H1 (cell line): ENCODE data around the gene TEKT5. TPM values are rescaled to one million over a fixed set of nuclear protein-coding genes. Genes with fewer than 3 reads are reported as not detected.

ENCODE experiments used
- CTCF ChIA-PET: fragments of 300-600 bp; sonication (Branson Sonifier 250); formaldehyde crosslinking; loops from one replicate; lab custom pipeline; 2021; ENCODE audit not compliant: partially characterized antibody; lab: Charles Lee
- POLR2A ChIA-PET: fragments of 300-600 bp; sonication (Branson Sonifier 250); formaldehyde crosslinking; loops from one replicate; lab custom pipeline; 2021; ENCODE audit warnings: inconsistent platforms; ENCODE audit not compliant: partially characterized antibody; lab: Charles Lee
- DNase-seq, 2 experiments: peaks; one replicate each; pipeline versions ENCODE4 v3.0.0 to v3.0.0-alpha.2; 2010 to 2022; ENCODE audit warnings: low spot score in 2 of 2, low read depth in 1 of 2, mixed read lengths in 1 of 2
- FAIRE-seq: peaks from 2 replicates; lab custom pipeline; 2011; peaks lifted over from hg19 to GRCh38; lab: Jason Lieb, UNC
- H2AFZ ChIP-seq: 2 replicates; pipeline ENCODE4 v1.8.1; 2012; ENCODE audit warnings: low read length, inconsistent platforms
- H2AK5ac ChIP-seq: 2 replicates; pipeline ENCODE4 v1.6.1; 2013; ENCODE audit warnings: low read depth, low read length
- H2BK120ac ChIP-seq: replicated peaks from 2 replicates; pipeline ENCODE3; 2013; ENCODE audit warnings: low read depth, low read length, inconsistent platforms
- H2BK12ac ChIP-seq: 2 replicates; pipeline ENCODE4 v1.6.1; 2013; ENCODE audit warnings: low read depth, low read length
- H2BK15ac ChIP-seq: 2 replicates; pipeline ENCODE4 v1.6.1; 2013; ENCODE audit warnings: low read length
- H2BK20ac ChIP-seq: 2 replicates; pipeline ENCODE4 v1.6.1; 2013; ENCODE audit warnings: low read length
- H2BK5ac ChIP-seq: 2 replicates; pipeline ENCODE4 v1.6.1; 2013; ENCODE audit warnings: low read depth, low read length
- H3K14ac ChIP-seq: 2 replicates; pipeline ENCODE4 v1.6.1; 2013; ENCODE audit warnings: inconsistent platforms; ENCODE audit not compliant: insufficient read length
- H3K18ac ChIP-seq: 2 replicates; pipeline ENCODE4 v1.6.1; 2013; ENCODE audit warnings: low read length; ENCODE audit errors: extremely low read depth
- H3K23ac ChIP-seq: 2 replicates; pipeline ENCODE4 v1.6.1; 2013; ENCODE audit warnings: inconsistent platforms; ENCODE audit not compliant: insufficient read length
- H3K23me2 ChIP-seq: 2 replicates; pipeline ENCODE4 v1.6.1; 2013; ENCODE audit warnings: low read depth, low read length
- H3K27ac ChIP-seq: 2 replicates; pipeline ENCODE4 v1.6.1; 2011; ENCODE audit warnings: low read depth, low read length, inconsistent platforms
- H3K27me3 ChIP-seq, 4 experiments: replicated peaks in 1 of 4; 1 replicate in 1 of 4; 2 replicates in 3 of 4; pipeline versions ENCODE4 v1.6.1 to v1.8.1; 2011 to 2013; ENCODE audit warnings: low read length in 3 of 4, mild to moderate bottlenecking in 3 of 4, inconsistent platforms in 2 of 4, mixed read lengths in 2 of 4, moderate library complexity in 1 of 4; ENCODE audit not compliant: control insufficient read depth in 3 of 4, insufficient read depth in 3 of 4; ENCODE audit errors: extremely low read depth in 1 of 4
- H3K36me3 ChIP-seq, 4 experiments: 2 replicates each; pipeline versions ENCODE4 v1.6.1 to v1.8.1; 2011 to 2013; ENCODE audit warnings: mild to moderate bottlenecking in 4 of 4, low read length in 3 of 4, moderate library complexity in 2 of 4, control low read depth in 1 of 4, inconsistent platforms in 1 of 4; ENCODE audit not compliant: insufficient read depth in 4 of 4, control insufficient read depth in 2 of 4
- H3K4ac ChIP-seq: replicated peaks from 2 replicates; pipeline ENCODE3; 2013; ENCODE audit warnings: low read length, low read depth, mixed read lengths, inconsistent platforms; ENCODE audit not compliant: insufficient read length
- H3K4me1 ChIP-seq, 4 experiments: replicated peaks in 1 of 4; 1 replicate in 1 of 4; 2 replicates in 3 of 4; pipeline versions ENCODE4 v1.6.1 to v1.8.1; 2011 to 2013; ENCODE audit warnings: low read length in 3 of 4, inconsistent platforms in 2 of 4, mixed read lengths in 1 of 4; ENCODE audit not compliant: insufficient read depth in 4 of 4, control insufficient read depth in 3 of 4
- H3K4me2 ChIP-seq, 2 experiments: 2 replicates each; pipeline versions ENCODE4 v1.6.1 to v1.8.1; 2011 to 2013; ENCODE audit warnings: low read depth in 2 of 2, low read length in 2 of 2, control low read depth in 1 of 2, inconsistent platforms in 1 of 2, mild to moderate bottlenecking in 1 of 2; ENCODE audit not compliant: insufficient read depth in 1 of 2
- H3K4me3 ChIP-seq, 4 experiments: fragments of 200-600, 300-600 bp in 1 of 4; sonication (generic), shearing (Covaris generic), sonication (Bioruptor Twin) in 1 of 4; 2 replicates each; pipeline versions ENCODE4 v1.5.1 to v1.8.1; 2011 to 2016; ENCODE audit warnings: low read length in 4 of 4, low read depth in 3 of 4, control low read depth in 2 of 4, inconsistent platforms in 2 of 4, mild to moderate bottlenecking in 2 of 4, mixed read lengths in 1 of 4, moderate library complexity in 1 of 4; ENCODE audit not compliant: insufficient read depth in 2 of 4; ENCODE audit errors: extremely low read depth in 1 of 4
- H3K56ac ChIP-seq: replicated peaks from 2 replicates; pipeline ENCODE3; 2013; ENCODE audit warnings: low read depth, mild to moderate bottlenecking, mixed read lengths, low read length, inconsistent platforms; ENCODE audit not compliant: insufficient read length
- H3K79me1 ChIP-seq: 2 replicates; pipeline ENCODE4 v1.6.1; 2013; ENCODE audit warnings: low read depth, low read length, control low read depth
- H3K79me2 ChIP-seq, 2 experiments: 2 replicates each; pipeline versions ENCODE4 v1.6.1 to v1.8.1; 2012 to 2013; ENCODE audit warnings: low read length in 2 of 2, mild to moderate bottlenecking in 2 of 2, inconsistent platforms in 1 of 2; ENCODE audit not compliant: insufficient read depth in 2 of 2, control insufficient read depth in 1 of 2
- H3K9ac ChIP-seq, 4 experiments: replicated peaks in 1 of 4; 1 replicate in 1 of 4; 2 replicates in 3 of 4; pipeline versions ENCODE4 v1.6.1 to v1.8.1; 2011 to 2013; ENCODE audit warnings: low read depth in 3 of 4, low read length in 3 of 4, control low read depth in 2 of 4, mild to moderate bottlenecking in 2 of 4, moderate library complexity in 2 of 4, inconsistent platforms in 1 of 4; ENCODE audit errors: extremely low read depth in 1 of 4
- H3K9me3 ChIP-seq, 2 experiments: 2 replicates each; pipeline versions ENCODE4 v1.6.1 to v1.8.1; 2012 to 2013; ENCODE audit warnings: mild to moderate bottlenecking in 2 of 2, moderate library complexity in 2 of 2, control low read depth in 1 of 2, inconsistent platforms in 1 of 2, low read depth in 1 of 2, low read length in 1 of 2, mixed read lengths in 1 of 2; ENCODE audit not compliant: insufficient read depth in 2 of 2
- H4K20me1 ChIP-seq, 2 experiments: replicated peaks in 1 of 2; 2 replicates each; pipeline versions ENCODE3 to v1.8.1; 2011 to 2013; ENCODE audit warnings: inconsistent platforms in 2 of 2, low read length in 2 of 2, mild to moderate bottlenecking in 1 of 2; ENCODE audit not compliant: insufficient read depth in 2 of 2, control insufficient read depth in 1 of 2
- H4K5ac ChIP-seq: 2 replicates; pipeline ENCODE4 v1.6.1; 2013; ENCODE audit warnings: low read length, low read depth, mixed read lengths, inconsistent platforms; ENCODE audit not compliant: insufficient read length
- H4K8ac ChIP-seq: 2 replicates; pipeline ENCODE4 v1.8.0; 2013; ENCODE audit warnings: mild to moderate bottlenecking, moderate library complexity, low read length, inconsistent platforms; ENCODE audit not compliant: insufficient read depth; ENCODE audit errors: extremely low read depth
- H4K91ac ChIP-seq: replicated peaks from 2 replicates; pipeline ENCODE3; 2013; ENCODE audit warnings: low read length, mixed read lengths, inconsistent platforms; ENCODE audit not compliant: insufficient read length
- EZH2 ChIP-seq: fragments of 200-600 bp; sonication (generic); IDR thresholded peaks from 2 replicates; pipeline ENCODE4 v1.7.1; 2012; ENCODE audit warnings: low read depth, mild to moderate bottlenecking, moderate library complexity, low read length, inconsistent platforms; ENCODE audit not compliant: severe bottlenecking
- HDAC6 ChIP-seq: IDR thresholded peaks from one replicate; pipeline ENCODE4 v1.7.1; 2012; ENCODE audit warnings: low read depth, mild to moderate bottlenecking, inconsistent platforms, low read length, moderate library complexity
- POU5F1 ChIP-seq: IDR thresholded peaks from 2 replicates; pipeline ENCODE4 v1.6.1; 2011; ENCODE audit warnings: low read depth, mild to moderate bottlenecking, low read length, moderate library complexity
- SIN3A ChIP-seq, 2 experiments: IDR thresholded peaks in 1 of 2; conservative IDR thresholded peaks in 1 of 2; 2 replicates each; pipeline ENCODE4 v1.6.1; 2011 to 2012; ENCODE audit warnings: low read length in 2 of 2, improper control_type of control experiment in 1 of 2, low read depth in 1 of 2, mild to moderate bottlenecking in 1 of 2
- SUZ12 ChIP-seq: fragments of 200-600 bp; sonication (generic); IDR thresholded peaks from 2 replicates; pipeline ENCODE4 v1.6.1; 2012; ENCODE audit warnings: mild to moderate bottlenecking, inconsistent platforms, low read length, moderate library complexity, mixed read lengths
- TBP ChIP-seq: IDR thresholded peaks from 2 replicates; pipeline ENCODE4 v1.6.1; 2011; ENCODE audit warnings: low read depth, low read length, improper control_type of control experiment
- ZNF274 ChIP-seq: IDR thresholded peaks from 2 replicates; pipeline ENCODE4 v1.7.0; 2012; ENCODE audit warnings: low read length, borderline replicate concordance; ENCODE audit errors: extremely low read depth
- WGBS, 2 experiments: shearing (Covaris generic) in 1 of 2; methylation state at CpG; one replicate each; pipeline versions ENCODE4 v1.1.6 to v1.1.7; 2013 to 2015; ENCODE audit warnings: low lambda C conversion rate in 2 of 2, mixed read lengths in 2 of 2, inconsistent platforms in 1 of 2, low coverage in 1 of 2, missing lambda C conversion rate in 1 of 2; ENCODE audit not compliant: insufficient replicate concordance in 2 of 2, insufficient coverage in 1 of 2, insufficient read length in 1 of 2; ENCODE audit errors: extremely low coverage in 1 of 2, missing lambda C conversion rate in 1 of 2; 5-methylcytosine and 5-hydroxymethylcytosine counted together
- polyA plus RNA-seq, 7 experiments: library from polyadenylated mRNA; depleted of rRNA in 3 of 7; stranded (reverse) in 5 of 7; unstranded in 2 of 7; fragments of >200 nt in 5 of 7; fragments of 200-250 nt in 2 of 7; gene quantifications; 1 replicate in 5 of 7; 2 replicates in 1 of 7; 4 replicates in 1 of 7; pipeline versions ENCODE4 v1.2.1 to v1.2.3, GENCODE V29; 2011 to 2013; ENCODE audit warnings: missing spikeins in 2 of 7, mixed read lengths in 2 of 7
- total RNA-seq: library from RNA; stranded (reverse); fragmentation: NEBNext Ultra II Directional; extraction: Animal tissue kit (Norgen Biotek cat#: 25700); gene quantifications from 2 replicates; pipeline ENCODE4 v1.2.1, GENCODE V29; 2021
- TF ChIP-seq, protein P1 (sequence below): IDR thresholded peaks from 2 replicates; pipeline ENCODE4 v1.6.1; 2011; ENCODE audit warnings: low read depth, mild to moderate bottlenecking, low read length; ENCODE audit not compliant: insufficient read depth
- TF ChIP-seq, protein P2 (sequence below): IDR thresholded peaks from 2 replicates; pipeline ENCODE4 v1.6.1; 2011; ENCODE audit warnings: low read length, improper control_type of control experiment

Gene TEKT5
- total and polyA plus RNA-seq, 2 of the 8 experiments (the other 6 are each of a cell fraction or from before 2014, with no cell fraction given) = 0.95 TPM; not detected in 1

DNA sequence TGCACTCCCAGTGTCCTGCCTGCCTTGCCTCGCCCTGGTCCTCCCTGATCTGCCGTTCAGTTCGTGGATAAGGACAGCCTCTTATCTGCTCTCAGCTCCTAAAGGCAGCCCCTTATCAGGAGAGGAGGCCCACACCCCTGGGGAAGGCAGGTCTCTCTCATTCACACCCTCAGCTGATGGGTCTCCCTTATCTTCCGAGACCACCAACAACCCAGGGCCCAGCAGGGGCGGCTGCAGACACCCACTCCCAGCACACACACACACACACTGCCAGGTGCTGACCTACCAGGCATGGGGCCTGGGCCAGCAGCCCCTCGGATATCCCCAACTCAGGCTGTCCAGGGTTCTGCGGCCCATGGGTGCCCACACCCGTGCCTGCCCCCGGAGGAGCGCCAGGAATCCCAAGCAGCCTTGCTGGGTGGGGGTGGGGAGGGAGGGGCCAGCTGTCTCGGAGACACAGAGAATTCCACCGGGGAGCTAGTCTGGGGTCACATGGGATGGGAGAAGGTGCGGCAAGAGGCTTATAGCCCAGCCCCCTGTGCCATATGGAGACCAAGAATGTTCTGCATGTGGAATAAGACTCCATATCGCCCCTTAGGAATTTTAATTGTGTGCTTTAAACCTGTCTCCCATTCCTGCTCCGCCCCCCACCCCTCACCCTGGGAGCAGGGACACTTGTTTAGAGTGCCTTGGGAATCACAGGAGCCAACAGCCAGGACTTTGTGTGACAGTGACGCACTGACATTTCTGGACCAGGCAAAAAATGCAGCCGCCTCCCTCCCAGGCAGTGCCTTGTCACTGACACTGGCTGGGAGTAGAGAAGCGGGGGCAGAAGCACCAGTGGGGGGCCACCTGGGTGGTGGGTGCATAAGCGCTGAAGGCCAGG, 72.5 kb downstream of the TEKT5 start:
- peaks cover 15 to 32% (median 18%) of the 10 kb centered on the region in 4 experiments for H3K4me1 ChIP-seq
- H3K18ac ChIP-seq = peak overlapping the region; percentile 60
- POLR2A ChIA-PET = no interaction called here
- H2AFZ ChIP-seq = no peak overlapping the region; the same call in 1 of the 2 replicates
- 90% methylated on average over 12 of the region's 19 CpGs; no CpG with 5 or more reads in 1 of the 2 experiments for WGBS, 2 experiments
- H3K23me2 ChIP-seq = peaks cover 3% of the 10 kb centered on the region; the same call in 1 of the 2 replicates
- no peak overlapping the region for H2BK120ac ChIP-seq
- H3K9ac ChIP-seq = no peak overlapping the region
- peak overlapping the region; percentile 50; the same call in 1 of the 2 replicates for H2BK12ac ChIP-seq
- no peaks in the 10 kb centered on the region for H3K79me1 ChIP-seq
- H3K9me3 ChIP-seq = no peaks in the 10 kb centered on the region
- CTCF ChIA-PET = interaction anchor here (1.0 to 2.8 kb wide), 2 partner anchors 43 kb away, joined by 3 to 16 read pairs; partner anchors contain the start of gene EMP2
- no peaks in the 10 kb centered on the region for H3K79me2 ChIP-seq
- H3K56ac ChIP-seq = no peak overlapping the region
- no peak overlapping the region for H3K14ac ChIP-seq
- H2BK15ac ChIP-seq = 0 out of 2 replicates have a peak overlapping the region, but pooled peaks have one; percentile 29
- no peak overlapping the region for H4K8ac ChIP-seq
- H4K91ac ChIP-seq = peak overlapping the region; percentile 56
- H4K20me1 ChIP-seq = no peaks in the 10 kb centered on the region
- peaks cover 0 to 6% (median 3%) of the 10 kb centered on the region in 4 experiments; a peak in 4 of 7 replicates for H3K27me3 ChIP-seq
- H2BK5ac ChIP-seq = no peak overlapping the region
- H3K4me2 ChIP-seq = no peak overlapping the region
- no peak overlapping the region for H3K27ac ChIP-seq
- no peak overlapping the region for H3K4ac ChIP-seq
- no peaks in the 10 kb centered on the region for H3K36me3 ChIP-seq
- H3K4me3 ChIP-seq = no peak overlapping the region
- no peak overlapping the region for H3K23ac ChIP-seq
- peak overlapping the region; percentile 51; the same call in 1 of the 2 replicates for H2BK20ac ChIP-seq
- DNase-seq = no peak
- H4K5ac ChIP-seq = no peak overlapping the region
- H2AK5ac ChIP-seq = 0 out of 2 replicates have a peak overlapping the region, but pooled peaks have one; percentile 65
- no peak for FAIRE-seq
- TF ChIP-seq, protein P1, sequence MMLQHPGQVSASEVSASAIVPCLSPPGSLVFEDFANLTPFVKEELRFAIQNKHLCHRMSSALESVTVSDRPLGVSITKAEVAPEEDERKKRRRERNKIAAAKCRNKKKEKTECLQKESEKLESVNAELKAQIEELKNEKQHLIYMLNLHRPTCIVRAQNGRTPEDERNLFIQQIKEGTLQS = no peak
- TF ChIP-seq, protein P2, sequence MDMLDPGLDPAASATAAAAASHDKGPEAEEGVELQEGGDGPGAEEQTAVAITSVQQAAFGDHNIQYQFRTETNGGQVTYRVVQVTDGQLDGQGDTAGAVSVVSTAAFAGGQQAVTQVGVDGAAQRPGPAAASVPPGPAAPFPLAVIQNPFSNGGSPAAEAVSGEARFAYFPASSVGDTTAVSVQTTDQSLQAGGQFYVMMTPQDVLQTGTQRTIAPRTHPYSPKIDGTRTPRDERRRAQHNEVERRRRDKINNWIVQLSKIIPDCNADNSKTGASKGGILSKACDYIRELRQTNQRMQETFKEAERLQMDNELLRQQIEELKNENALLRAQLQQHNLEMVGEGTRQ = no peak
- TF ChIP-seq EZH2 = no peak
- no peak for TF ChIP-seq POU5F1
- TF ChIP-seq SUZ12 = no peak
- no peak for TF ChIP-seq ZNF274
- no peak for TF ChIP-seq HDAC6
- no peak for TF ChIP-seq TBP
- TF ChIP-seq SIN3A (conservative IDR thresholded peaks at IDR 0.05 in 1 of 2, IDR thresholded peaks at IDR 0.05 in 1 of 2; ENCODE audit: low read depth in 1 of 2, low read length in 2 of 2) = no peak
